Right lobe of liver (tissue), 6 donors: ENCODE results near the gene SLX4IP. TPM values are rescaled to one million over a fixed set of nuclear protein-coding genes. Genes with fewer than 3 reads are reported as not detected.

Experiments used
- ATAC-seq, 4 donors: fragments of 200-7000 bp; cut with Tn5 transposase; one replicate each; pipeline ENCODE4 v1.9.1; 2020; ENCODE audit warnings: mild to moderate bottlenecking in 4 of 4, moderate library complexity in 4 of 4
- DNase-seq, 3 donors: peaks; one replicate each; pipeline ENCODE4 v3.0.0-alpha.2; 2020
- H3K27ac ChIP-seq, 3 donors: fragments of 200-600 bp; one replicate each; pipeline ENCODE4 v1.8.0; 2022
- H3K27me3 ChIP-seq, 2 donors: fragments of 200-600 bp; one replicate each; pipeline ENCODE4 v1.8.0; 2022
- H3K36me3 ChIP-seq, 4 donors: fragments of 200-600 bp; sonication (generic) in 1 of 4; one replicate each; pipeline versions ENCODE4 v1.5.1 to v1.8.0; 2017 to 2022; ENCODE audit warnings: control low read depth in 1 of 4
- H3K4me1 ChIP-seq, 4 donors: fragments of 200-600 bp; sonication (generic) in 1 of 4; one replicate each; pipeline versions ENCODE4 v1.5.1 to v1.8.0; 2017 to 2022; ENCODE audit warnings: control low read depth in 1 of 4
- H3K4me3 ChIP-seq, 3 donors: fragments of 200-600 bp; one replicate each; pipeline ENCODE4 v1.8.0; 2022
- H3K9me3 ChIP-seq, 4 donors: fragments of 200-600 bp; sonication (generic) in 1 of 4; one replicate each; pipeline versions ENCODE4 v1.5.1 to v1.8.0; 2017 to 2022; ENCODE audit warnings: control low read depth in 1 of 4
- CTCF ChIP-seq, 4 donors: fragments of 200-600 bp in 3 of 4; fragments of 450-650 bp in 1 of 4; IDR thresholded peaks; one replicate each; pipeline versions ENCODE4 v1.5.1 to v1.8.0; 2016 to 2022; ENCODE audit warnings: antibody characterized with exemption in 4 of 4, mild to moderate bottlenecking in 2 of 4
- POLR2A ChIP-seq: fragments of 450-650 bp; IDR thresholded peaks from one replicate; pipeline ENCODE4 v1.6.1; 2017; ENCODE audit warnings: antibody characterized with exemption, mild to moderate bottlenecking
- WGBS: methylation state at CpG from one replicate; pipeline ENCODE4 v1.1.6; 2018; ENCODE audit warnings: low coverage, low lambda C conversion rate; ENCODE audit not compliant: insufficient coverage; ENCODE audit errors: missing lambda C conversion rate; 5-methylcytosine and 5-hydroxymethylcytosine counted together
- intact Hi-C, 2 donors: fragments of 100-400 bp; cut with DNase I; formaldehyde crosslinking; loops; one replicate each; pipeline versions ENCODE4 v1.11.2 to v1.14.1; 2022
- total RNA-seq, 6 experiments: library from RNA; depleted of rRNA in 2 of 6; stranded (reverse); fragments of >200 nt in 2 of 6; fragmentation: NEBNext Ultra II Directional in 3 of 6; extraction: Animal tissue kit (Norgen Biotek cat#: 25700) in 3 of 6; gene quantifications; one replicate each; pipeline versions ENCODE4 v1.1.0 to v1.2.4, GENCODE V29; 2016 to 2023
- donor health status: DM: no; HTN: yes; CAD: no.
- donor health status: DM: no; HTN: no; CAD: no.
- donor health status: DM: no; HTN: no; CAD: no.
- donor health status: DM: no; HTN: yes; CAD: no.
- donor health status: DM: no; HTN: yes; CAD: no.

The SLX4IP gene
- total RNA-seq, 6 experiments from 2014 or later = 2.0 to 4.0 (median 3.5) TPM

- Histone ChIP-seq H3K9me3 (no peaks in the 10 kb centered on the region), H3K36me3 (peaks cover 0 to 10% (median 4%) of the 10 kb centered on the region in 4 donors), H3K4me3 (no peak overlapping the region), H3K27ac (no peak overlapping the region), H3K4me1 (no peaks in the 10 kb centered on the region), H3K27me3 (no peaks in the 10 kb centered on the region)
- ATAC-seq (no peak), DNase-seq (no peak)
- intact Hi-C loops = no loop called here
- 100% methylated on average over 2 of the region's 12 CpGs for WGBS
- no peak for TF ChIP-seq POLR2A
- no peak for TF ChIP-seq CTCF (IDR thresholded peaks at IDR 0.05)
These were observed 206.4 kb downstream of the SLX4IP start for GRCh38 chr20:10641467-10641866.

DNA sequence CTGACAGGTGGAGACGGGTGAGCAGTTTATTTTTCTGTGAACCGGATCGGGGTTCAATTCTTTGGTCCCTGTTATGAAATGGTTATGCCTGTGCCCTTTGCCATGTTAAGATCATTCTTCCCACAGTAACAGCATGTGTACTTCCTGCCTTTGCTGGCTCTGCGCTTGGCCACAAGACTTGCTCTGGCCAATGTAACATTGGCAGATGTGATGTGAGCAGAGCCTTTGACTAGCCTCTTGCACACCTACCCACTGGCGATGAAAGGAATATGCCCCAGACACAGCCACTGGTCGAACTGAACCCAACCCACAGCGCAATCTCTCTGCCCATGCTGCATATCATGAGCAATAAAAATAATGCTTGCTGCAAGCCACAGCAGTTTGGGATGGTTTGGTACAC lies 206.8 kb downstream of the SLX4IP start:
- 91% methylated on average over 5 of the region's 7 CpGs for WGBS
- no peak for DNase-seq
- no peak for ATAC-seq
- Histone ChIP-seq H3K4me1 (no peaks in the 10 kb centered on the region), H3K9me3 (no peaks in the 10 kb centered on the region), H3K36me3 (peaks cover 0 to 12% (median 5%) of the 10 kb centered on the region in 4 donors), H3K27ac (no peak overlapping the region), H3K27me3 (no peaks in the 10 kb centered on the region), H3K4me3 (no peak overlapping the region)
- intact Hi-C loops = no loop called here
- TF ChIP-seq CTCF (IDR thresholded peaks at IDR 0.05) (no peak), POLR2A (no peak)

GRCh38 chr20:10642856-10643559 lies 207.9 kb downstream of the SLX4IP start:
- Histone ChIP-seq H3K27ac (no peak overlapping the region), H3K4me1 (no peaks in the 10 kb centered on the region), H3K36me3 (peaks cover 0 to 18% (median 9%) of the 10 kb centered on the region in 4 donors), H3K9me3 (no peaks in the 10 kb centered on the region), H3K27me3 (no peaks in the 10 kb centered on the region), H3K4me3 (no peak overlapping the region)
- 60% methylated on average over 4 of the region's 4 CpGs for WGBS
- DNase-seq (no peak), ATAC-seq (no peak)
- TF ChIP-seq CTCF (IDR thresholded peaks at IDR 0.05) (no peak), POLR2A (no peak)
- intact Hi-C loops = no loop called here

GRCh38 chr20:10643560-10643873 lies 208.4 kb downstream of the SLX4IP start:
- Histone ChIP-seq H3K36me3 (peaks cover 0 to 21% (median 10%) of the 10 kb centered on the region in 4 donors), H3K4me1 (no peaks in the 10 kb centered on the region), H3K4me3 (no peak overlapping the region), H3K27ac (no peak overlapping the region), H3K9me3 (no peaks in the 10 kb centered on the region), H3K27me3 (no peaks in the 10 kb centered on the region)
- no peak for ATAC-seq
- intact Hi-C loops = no loop called here
- TF ChIP-seq CTCF (IDR thresholded peaks at IDR 0.05) (no peak), POLR2A (no peak)
- no CpG with 5 or more reads among the region's 7 CpGs for WGBS
- no peak for DNase-seq
